Measurements from ENCODE around the gene C2orf42.
"Not testable (repeated sequence)": the region's sequence is repeated elsewhere in the genome, so short reads cannot be mapped to it uniquely, and the experiment has no call there.

C2orf42 gene

DNA sequence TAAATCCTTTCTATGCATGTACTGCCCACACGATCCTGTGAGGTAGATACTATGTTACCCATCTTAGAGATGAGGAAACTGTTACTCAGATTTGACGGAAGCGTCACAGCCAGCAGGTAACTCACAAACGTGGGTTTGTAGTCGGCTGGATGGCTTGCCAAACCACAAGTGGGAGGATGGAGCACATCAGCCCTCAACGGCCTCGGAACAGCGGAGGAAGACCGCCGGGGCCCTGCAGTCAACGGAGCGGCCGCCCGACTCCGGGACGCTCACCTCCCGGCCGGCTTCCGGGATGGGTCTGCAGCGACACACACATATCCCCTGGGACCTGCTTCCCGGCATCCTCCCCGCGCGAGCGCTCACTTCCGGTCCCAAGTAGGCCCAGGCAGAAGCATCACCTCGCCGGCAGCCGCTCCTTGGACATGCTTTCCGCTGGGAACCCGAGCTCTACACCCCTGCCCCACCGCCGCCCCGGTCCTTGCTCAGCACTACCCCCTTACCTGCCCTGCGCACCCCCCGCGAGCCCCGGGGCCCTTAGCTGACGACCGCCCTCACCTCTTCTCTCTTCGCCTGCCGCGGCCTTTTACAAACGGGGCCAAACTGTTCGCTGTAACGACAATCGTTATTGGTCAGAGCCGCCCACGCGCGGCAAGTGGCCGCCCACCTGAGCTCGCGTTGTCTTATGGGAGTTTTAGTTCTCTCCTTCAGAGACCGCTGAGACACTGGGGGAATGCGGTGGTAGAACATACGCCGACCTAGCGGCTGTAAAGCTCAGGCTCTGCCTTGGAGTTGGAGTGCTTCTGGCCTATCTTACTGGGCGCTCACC lies at the start of gene C2orf42:
TSS of gene C2orf42 (minus strand) at position 602 of the 826 bp plus-strand sequence. CDS start 9,034 bp downstream, outside the sequence.
- peak; percentile 93 for DNase-seq (ENCODE audit: low read depth)

DNA sequence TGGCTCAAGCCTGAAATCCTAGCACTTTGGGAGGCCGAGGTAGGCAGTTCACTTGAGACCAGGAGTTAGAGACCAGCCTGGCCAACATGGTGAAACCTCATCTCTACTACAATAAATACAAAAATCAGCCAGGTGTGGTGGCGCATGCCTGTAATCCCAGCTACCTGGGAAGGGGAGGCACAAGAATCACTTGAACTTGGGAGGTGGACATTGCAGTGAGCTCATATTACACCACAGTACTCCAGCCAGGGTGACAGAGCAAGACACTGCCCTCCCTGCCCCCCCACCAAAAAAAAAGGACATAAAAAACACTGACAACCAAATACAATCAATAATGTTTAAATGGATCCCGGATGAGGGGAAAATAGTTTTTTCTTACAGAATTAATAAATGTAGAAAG lies 49.8 kb upstream of the C2orf42 start:
- DNase-seq (ENCODE audit: low read depth) = no peak

DNA sequence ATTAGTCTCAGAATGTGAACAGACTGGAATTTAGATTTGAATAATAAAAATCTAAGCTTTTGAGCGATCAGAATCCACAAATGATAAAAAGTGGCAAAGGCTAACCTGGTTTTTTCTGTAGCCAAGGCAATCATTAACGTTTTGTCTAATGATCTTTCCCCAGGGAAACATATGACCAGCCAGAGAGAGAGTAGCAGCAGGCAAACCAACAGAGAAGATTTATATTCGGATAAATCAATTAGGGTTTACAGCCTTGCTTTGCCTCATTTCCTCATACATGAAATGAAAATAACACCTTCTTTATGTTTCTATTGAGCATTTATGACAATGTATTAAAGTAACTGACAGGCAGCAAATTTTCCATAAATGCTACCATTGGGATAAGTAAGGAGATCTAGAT lies 43.1 kb upstream of the C2orf42 start:
- no peak for DNase-seq (ENCODE audit: low read depth)

DNA sequence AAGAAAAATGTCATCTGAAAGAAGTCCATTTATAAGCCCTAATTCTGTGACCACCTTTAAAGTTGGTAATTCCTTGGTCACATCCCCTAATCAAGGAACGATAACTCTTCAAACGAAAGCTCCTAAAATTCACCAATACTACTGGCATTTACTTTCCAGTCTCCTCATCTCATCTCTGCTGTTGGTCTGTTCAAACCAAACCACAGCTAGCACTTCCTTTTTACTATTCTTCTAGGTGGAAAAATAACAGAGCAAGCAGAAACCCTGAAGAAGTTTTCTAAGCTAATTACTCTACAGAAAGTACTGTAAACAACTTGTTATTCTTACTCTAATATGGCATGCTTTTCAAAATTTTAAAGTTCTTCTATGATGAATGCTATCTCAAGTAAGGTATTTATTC lies 36.0 kb upstream of the C2orf42 start:
- DNase-seq (ENCODE audit: low read depth) = no peak

DNA sequence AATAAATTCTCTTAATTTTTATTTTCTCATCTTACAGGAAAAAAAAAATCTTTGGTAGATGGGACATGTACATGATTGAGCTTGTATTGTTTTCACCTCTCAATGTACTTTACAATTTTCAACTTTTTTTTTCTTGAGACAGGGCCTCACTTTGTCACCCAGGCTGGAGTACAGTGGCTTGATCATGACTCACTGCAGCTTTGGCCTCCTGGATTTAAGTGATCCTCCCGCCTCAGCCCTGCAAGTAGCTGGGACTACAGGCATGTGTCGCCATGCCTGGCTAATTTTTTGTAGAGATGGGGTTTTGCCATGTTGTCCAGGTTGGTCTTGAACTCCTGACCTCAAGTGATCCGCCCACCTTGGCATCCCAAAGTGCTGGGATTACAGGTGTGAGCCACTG lies 32.5 kb upstream of the C2orf42 start:
- DNase-seq (ENCODE audit: low read depth) = not testable (repeated sequence)

DNA sequence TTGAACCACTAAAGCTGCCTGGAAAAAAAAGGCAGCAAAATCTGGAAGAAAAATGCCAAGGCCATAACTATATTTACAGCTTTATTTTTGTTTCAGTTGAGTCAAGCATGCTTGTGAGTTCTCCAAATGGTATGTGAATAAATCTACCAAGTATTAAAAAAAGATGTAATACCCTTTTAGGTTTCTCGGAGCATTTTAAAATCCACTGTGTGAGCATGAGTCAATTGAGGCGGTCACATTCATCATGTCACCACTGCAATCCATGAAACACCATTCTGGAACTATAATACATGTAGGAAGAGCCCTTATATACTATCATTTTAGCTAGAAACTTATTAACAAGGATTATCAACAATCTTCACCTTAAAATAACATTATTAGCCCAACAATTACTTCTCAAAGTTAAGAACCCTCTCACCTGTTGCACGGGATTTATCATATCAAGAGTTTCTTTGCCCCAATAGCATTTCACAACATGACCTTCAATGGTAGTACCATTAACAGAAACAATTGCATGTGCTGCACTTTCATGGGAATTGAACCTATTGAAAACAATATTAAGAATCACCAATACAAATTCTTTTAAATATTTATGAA lies 24.2 kb upstream of the C2orf42 start:
- DNase-seq (ENCODE audit: low read depth) = no peak

DNA sequence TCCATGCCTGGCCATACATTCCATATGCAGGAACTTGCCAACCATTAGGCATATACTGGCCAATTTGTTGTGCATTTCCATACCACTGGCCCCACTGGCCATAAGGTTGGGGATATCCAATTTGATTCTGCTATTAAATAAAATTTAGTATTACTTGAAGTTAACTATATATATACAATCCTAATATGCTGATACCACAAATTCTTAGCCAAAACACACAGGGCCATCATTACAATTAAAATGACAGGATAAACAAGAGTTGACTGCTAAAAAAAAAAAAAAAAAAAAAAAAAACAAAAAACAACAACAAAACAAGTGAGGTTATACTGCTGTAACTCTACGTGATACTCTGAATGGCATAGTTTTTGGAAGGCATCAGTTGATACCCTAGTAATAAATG lies 23.5 kb upstream of the C2orf42 start:
- DNase-seq (ENCODE audit: low read depth) = no peak

DNA sequence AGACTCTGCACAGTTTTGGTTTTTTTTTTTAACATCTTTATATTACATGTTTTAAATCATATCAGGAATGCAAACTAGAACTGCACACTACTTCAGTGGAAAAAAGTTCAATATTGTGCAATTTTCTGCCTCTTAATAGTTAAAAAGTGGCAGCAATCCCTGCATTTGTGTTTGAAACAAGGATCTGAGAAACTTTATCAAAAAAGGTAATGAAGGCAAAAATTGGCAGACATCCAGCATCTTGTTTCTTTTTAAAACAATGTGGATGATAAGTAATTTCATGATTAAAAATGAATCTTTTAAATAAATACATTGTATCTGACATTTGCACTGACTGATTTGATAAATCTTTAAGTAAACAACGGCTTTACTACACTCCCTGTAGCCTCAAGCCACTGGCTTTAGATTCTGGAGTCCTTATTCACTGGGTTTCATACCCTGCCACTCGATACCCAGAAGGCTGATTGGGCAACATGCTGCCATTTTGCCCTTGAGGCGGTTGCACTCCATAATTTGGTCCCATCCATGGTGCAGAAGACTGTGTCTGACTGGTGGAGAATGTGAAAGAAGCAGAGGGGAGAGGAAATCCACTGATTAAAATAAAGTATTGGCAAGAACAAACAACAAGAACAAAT lies 21.6 kb upstream of the C2orf42 start:
- no peak for DNase-seq (ENCODE audit: low read depth)

DNA sequence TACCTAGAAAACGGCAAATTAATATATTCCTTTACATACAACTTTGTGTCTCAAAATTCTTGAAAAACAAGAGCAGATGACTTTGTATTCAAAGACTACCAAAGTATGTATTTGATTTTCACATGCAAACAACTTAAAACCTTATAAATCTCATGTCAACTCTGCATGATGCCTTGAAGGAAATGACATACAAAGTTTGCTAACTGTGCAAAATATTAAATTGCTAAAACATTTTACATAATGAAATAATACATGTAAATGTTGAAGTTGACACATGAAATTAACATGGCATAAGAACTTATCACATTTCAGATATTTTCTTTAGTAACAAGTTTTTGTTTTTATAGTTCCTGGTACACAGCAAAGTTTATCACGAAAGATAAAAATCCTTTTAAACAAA lies 20.8 kb upstream of the C2orf42 start:
- DNase-seq (ENCODE audit: low read depth) = no peak

DNA sequence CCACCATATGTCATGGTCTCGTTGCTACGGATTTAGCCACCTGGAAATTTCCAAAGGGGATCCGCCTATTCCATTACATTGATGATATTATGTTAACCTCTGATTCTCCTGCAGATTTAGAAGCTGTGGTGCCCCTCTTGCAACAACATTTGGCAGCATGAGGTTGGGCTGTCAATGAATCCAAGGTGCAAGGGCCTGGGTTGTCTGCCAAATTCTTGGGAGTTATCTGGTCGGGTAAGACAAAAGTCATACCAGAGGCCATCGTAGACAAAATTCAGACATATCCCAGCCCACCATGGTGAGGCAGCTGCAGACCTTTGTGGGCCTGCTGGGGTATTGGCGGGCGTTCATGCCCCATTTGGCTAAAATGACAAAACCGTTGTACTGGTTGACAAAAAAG lies 13.6 kb upstream of the C2orf42 start:
- no peak for DNase-seq (ENCODE audit: low read depth)

DNA sequence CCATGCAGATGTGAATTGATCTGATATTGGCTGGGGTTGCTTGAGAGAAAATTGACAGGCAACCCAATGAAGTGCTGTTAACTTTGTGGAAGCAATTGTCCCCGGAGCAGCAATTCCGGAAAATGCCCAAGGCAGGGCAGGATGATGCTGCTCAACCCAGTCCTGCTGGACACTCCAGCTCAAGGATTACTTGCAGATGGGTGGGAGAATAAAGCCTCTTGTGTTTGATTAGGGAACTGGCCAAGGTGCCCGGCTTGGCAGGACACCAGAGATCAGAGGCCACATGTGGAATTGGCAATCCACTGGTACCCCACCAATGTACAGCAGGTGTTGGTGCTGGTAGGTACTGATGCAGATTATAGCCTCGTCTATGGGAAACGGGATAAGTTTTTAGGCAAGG lies 12.3 kb upstream of the C2orf42 start:
- no peak for DNase-seq (ENCODE audit: low read depth)

DNA sequence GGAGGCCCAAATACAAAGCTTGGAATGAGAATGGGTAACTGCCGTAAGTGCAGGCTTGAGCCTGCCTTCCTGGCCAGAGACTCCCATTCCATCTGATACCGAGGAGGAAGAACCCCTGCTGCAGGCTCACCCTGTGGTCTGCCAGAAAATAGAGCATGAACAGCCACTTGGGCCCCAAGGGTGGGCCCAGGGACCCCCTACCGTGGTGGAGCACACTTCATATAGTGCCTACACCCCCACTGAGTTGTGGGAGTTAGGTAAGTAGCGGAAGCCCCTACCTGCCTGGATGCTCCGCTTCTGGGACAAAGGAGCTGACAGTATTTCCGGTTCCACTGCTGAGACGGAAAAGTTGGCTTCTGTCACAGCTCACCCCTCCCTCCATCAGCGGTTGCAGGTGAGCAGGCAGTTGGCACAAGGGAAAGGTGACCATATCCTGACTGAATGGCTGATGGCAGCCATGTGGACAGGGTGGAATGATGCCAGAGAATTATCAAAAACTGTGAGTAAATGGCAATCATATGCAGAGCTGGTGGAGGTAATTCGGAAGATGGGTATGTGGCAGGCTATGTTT lies 11.5 kb upstream of the C2orf42 start:
- no peak for DNase-seq (ENCODE audit: low read depth)

DNA sequence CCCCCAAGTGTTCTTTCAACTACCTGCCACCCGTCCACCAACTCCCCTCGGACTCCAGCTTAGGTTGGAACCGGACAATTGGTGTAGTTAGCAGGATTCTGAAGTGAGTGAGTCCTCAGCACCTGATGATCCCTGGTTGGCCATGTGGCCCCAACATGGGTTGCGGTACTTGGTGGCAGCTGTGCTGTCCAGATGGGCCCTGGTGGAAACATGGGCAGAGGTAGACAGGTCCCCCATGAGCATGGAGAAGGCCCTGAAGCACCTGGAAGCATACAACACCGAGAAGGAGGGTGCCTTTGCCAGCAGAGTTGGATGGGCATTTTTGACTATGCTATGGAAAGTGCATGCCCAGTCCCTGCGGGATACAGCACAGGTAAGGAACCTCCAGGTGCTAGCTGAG lies 11.0 kb upstream of the C2orf42 start:
- DNase-seq (ENCODE audit: low read depth) = no peak

DNA sequence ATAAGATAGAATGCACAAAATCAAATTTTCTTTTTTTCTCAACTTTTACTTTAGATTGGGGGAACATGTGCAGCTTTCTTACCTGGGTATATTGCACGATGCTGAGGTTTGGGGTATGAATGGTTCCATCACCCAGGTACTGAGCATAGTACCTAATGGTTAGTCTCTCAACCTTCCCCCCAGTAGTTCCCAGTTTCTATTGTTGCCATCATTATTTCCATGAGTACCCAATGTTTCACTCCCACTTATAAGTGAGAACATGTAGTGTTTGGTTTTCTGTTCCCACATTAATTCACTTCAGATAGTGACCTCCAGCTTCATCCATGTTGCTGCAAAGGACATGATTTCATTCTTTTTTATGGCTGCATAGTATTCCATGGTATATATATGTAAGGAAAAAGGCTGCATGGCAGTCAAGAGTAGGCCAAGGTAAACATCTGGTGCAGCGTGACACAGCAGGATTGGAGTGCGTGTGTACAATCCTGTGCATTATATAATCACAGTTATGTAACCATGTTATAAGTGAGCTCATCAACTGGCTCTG lies 10.5 kb upstream of the C2orf42 start:
- DNase-seq (ENCODE audit: low read depth) = no peak

DNA sequence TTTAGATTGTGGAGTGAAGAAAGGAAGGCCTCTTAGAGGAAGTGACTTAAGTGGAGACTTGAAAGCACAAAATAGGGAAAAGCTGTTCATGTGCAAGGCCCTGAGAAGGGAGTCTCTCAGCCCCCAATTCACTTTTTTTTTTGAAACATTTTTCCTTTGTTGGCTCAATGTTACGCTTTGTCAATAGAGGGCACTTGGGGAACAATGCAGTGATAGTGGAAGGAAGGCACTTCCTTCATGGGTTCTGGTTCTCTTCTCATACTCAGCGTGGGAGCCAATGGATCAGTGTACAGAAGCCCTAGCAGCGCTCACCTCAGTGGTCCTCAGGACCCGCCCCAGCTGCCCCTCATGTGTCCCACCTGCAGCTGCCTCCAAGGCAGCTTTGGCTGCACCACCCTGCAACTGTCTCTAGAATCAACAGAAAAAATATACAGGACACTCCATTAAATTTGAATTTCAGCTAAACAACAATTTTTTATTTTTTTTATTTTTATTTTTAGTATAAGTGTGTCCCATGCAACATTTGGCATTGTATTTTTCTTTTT lies 8.6 kb upstream of the C2orf42 start:
- DNase-seq (ENCODE audit: low read depth) = no peak

DNA sequence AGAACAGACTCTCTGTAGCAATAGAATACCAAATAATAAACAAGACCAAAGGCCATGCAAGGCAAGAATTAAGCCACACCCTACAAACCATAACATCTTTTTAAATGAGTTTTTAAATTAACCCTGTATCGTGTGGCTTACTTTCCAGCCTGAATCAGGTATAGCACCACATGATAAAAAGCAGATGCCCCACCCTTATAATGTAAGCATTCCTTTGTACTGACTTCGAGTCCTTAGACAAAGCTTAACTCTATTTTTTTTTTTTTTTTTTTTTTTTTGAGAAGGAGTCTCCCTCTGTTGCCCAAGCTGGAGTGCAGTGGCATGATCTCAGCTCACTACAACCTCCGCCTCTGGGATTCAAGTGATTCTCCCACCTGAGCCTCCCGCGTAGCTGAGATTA lies 1.7 kb upstream of the C2orf42 start:
- no peak for DNase-seq (ENCODE audit: low read depth)

DNA sequence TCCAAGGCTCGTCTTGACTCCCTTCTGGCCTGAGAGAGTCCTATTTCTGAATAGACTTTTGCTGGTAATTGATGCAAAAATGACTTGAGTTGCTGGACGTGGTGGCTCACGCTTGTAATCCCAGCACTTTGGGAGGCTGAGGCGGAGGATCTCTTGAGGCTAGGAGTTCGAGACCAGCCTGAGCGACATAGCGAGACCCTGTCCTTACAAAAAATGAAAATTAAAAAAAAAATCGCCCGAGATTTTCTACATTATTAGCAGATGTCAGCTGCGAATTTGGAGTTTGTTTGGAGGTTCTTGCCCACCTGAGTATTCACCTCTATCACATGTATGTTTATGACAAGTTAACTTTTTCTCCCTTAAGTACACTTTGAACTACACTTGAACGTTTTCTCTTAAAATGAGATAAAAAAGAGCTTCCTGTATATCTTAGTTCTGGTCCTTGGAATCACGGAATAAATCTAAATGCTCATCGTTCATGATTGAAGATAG lies 471 bp upstream of the C2orf42 start:
- no peak for DNase-seq (ENCODE audit: low read depth)

DNA sequence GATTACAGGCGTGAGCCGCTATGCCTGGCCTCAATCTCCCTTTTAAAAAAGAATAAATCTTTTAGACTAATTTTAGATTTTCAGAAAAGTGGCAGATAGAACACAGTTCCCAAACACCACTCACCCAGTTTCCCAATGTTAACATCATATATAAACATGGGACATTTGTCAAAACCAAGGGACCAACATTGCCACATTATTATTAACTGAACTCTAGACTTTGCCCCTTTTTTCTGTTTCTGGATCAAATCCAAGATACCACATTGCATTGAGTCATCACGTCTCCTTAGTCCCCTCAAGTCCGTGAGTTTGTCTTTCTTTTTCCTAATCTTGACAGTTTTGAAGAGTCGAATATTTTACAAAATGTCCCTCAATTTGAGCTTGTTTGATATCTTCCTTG lies 2.4 kb downstream of the C2orf42 start:
- DNase-seq (ENCODE audit: low read depth) = no peak

DNA sequence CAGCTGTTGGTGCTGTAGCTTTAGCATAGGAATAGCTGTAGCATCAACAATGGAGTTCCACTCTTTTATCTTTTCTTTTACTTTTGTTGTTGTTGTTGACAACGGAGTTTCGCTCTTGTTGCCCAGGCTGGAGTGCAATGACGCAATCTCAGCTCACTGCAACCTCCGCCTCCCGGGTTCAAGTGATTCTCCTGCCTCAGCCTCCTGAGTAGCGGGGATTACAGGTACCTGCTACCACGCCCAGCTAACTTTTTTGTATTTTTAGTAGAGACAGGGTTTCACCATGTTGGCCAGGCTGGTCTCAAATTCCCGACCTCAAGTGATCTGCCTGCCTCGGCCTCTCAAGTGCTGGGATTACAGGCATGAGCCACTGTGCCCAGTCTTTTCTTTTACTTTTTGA lies 3.6 kb downstream of the C2orf42 start:
- DNase-seq (ENCODE audit: low read depth) = not testable (repeated sequence)

DNA sequence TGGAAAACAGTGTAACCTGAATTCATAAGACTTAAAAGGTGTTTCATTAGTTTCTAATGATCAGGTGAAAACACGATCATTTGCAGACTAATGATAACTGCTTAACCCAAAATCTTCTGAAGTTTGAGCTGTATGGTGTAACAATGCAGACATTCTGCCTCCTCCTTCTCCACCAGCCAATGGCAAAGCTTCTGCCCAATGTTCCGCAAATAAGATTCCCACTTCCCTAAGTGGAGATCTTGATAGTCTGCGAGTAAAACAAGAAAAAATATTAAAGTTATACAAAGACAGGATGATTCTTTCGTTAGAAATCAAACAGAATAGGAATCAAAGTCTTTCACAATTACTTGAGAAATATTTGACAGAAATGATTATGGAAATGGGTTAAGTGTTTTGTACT lies 8.1 kb downstream of the C2orf42 start:
- no peak for DNase-seq (ENCODE audit: low read depth)

DNA sequence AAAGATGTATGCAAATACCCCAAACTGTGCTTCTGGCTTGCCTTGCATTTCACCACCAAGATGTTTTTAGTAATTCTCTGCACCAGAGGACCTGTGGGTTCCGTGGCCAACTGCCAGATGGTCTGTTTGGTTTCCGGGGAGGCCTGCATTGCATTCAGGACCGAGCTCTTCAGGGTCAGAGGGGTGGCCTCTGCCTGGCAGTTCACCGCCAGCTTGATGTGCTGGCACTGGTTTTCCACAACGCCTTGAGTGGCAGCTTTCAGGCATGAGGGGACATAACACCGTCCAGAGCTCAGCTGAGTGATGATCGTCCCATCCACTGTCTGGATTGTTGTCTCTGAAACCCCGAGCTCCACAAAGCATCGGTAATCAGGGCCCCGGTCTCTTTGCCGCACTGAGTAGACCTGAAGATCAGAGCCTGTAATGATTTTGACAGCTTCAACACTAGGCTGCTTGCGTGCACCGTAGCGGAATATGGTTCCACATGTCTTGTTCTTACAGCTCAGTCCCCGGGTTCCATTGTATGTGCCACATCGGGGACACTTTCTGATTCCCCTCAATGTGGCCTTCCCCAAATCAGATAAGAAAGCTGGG lies 9.4 kb downstream of the C2orf42 start:
- DNase-seq (ENCODE audit: low read depth) = no peak

DNA sequence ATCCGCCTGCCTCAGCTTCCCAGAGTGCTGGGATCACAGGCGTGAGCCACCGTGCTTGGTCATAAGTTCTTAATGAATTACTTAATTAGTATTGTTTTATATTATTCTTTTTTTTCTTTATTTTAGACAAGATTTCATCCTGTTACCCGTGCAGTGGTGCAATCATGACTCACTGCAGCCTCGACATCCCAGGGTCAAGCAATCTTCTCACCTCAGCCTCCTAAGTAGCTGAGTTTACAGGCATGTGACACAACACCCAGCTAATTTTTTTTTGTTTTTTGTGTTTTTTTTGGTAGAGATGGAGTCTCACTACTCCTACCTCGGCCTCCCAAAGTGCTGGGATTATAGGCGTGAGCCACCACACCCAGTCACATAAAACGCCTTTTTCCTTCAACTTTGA lies 17.3 kb downstream of the C2orf42 start:
- no peak for DNase-seq (ENCODE audit: low read depth)
